HG03378 (cell line): ENCODE results near the gene VTI1A.
"Not testable (repeated sequence)": the region's sequence is repeated elsewhere in the genome, so short reads cannot be mapped to it uniquely, and the experiment has no call there.

Source experiments
- ATAC-seq: cut with Tn5 transposase; IDR thresholded peaks from one replicate; pipeline ENCODE4 v1.9.1; 2021; ENCODE audit warnings: mild to moderate bottlenecking, moderate library complexity; ENCODE audit not compliant: unreplicated experiment

VTI1A gene

GRCh38 chr10:112538168-112538567, 91.2 kb downstream of the VTI1A start:
- no peak for ATAC-seq

GRCh38 chr10:112539340-112539739, 92.3 kb downstream of the VTI1A start:
- ATAC-seq: no peak

GRCh38 chr10:112542823-112543222, 95.8 kb downstream of the VTI1A start:
- ATAC-seq: not testable (repeated sequence)

- peak; percentile 70 for ATAC-seq
Measured at GRCh38 chr10:112546474-112546873, 99.5 kb downstream of the VTI1A start.

- no peak for ATAC-seq
Measured at GRCh38 chr10:112548535-112549276, 101.7 kb downstream of the VTI1A start.

GRCh38 chr10:112552593-112553110, 105.6 kb downstream of the VTI1A start:
- no peak for ATAC-seq

- ATAC-seq: no peak
Measured at GRCh38 chr10:112553315-112553714, 106.3 kb downstream of the VTI1A start.

- ATAC-seq: no peak
Measured at GRCh38 chr10:112554263-112554662, 107.2 kb downstream of the VTI1A start.

- ATAC-seq: no peak
Measured at GRCh38 chr10:112557197-112557596, 110.2 kb downstream of the VTI1A start.

- no peak for ATAC-seq
Measured at GRCh38 chr10:112558476-112559142, 111.6 kb downstream of the VTI1A start.

GRCh38 chr10:112559349-112559748, 112.3 kb downstream of the VTI1A start:
- no peak for ATAC-seq

GRCh38 chr10:112562122-112562521, 115.1 kb downstream of the VTI1A start:
- no peak for ATAC-seq

- ATAC-seq: no peak
Measured at GRCh38 chr10:112562809-112563663, 116.0 kb downstream of the VTI1A start.

- ATAC-seq: no peak
Measured at GRCh38 chr10:112564337-112564736, 117.3 kb downstream of the VTI1A start.

GRCh38 chr10:112565434-112566053, 118.5 kb downstream of the VTI1A start:
- ATAC-seq: no peak

- no peak for ATAC-seq
Measured at GRCh38 chr10:112570585-112570984, 123.6 kb downstream of the VTI1A start.

GRCh38 chr10:112579578-112579977, 132.6 kb downstream of the VTI1A start:
- no peak for ATAC-seq

- no peak for ATAC-seq
Measured at GRCh38 chr10:112580267-112580666, 133.3 kb downstream of the VTI1A start.

GRCh38 chr10:112581921-112582320, 134.9 kb downstream of the VTI1A start:
- no peak for ATAC-seq

GRCh38 chr10:112583236-112583939, 136.4 kb downstream of the VTI1A start:
- ATAC-seq: no peak
